A549 (cell line): ENCODE measurements around the gene ZNF280B. TPM values are rescaled to one million over a fixed set of nuclear protein-coding genes. Genes with fewer than 3 reads are reported as not detected.

Experiments
- ATAC-seq, 2 experiments: fragments of 200-7000 bp in 1 of 2; fragments of >200 bp in 1 of 2; cut with Nextera tagmentation in 1 of 2; cut with Tn5 transposase in 1 of 2; 3 replicates each; pipeline versions ENCODE4 v1.8.0 to v1.9.1; 2018 to 2020; ENCODE audit warnings: mild to moderate bottlenecking in 1 of 2, moderate library complexity in 1 of 2
- CTCF ChIA-PET: fragments of 300-600 bp; sonication (Branson Sonifier 250); formaldehyde crosslinking; extraction: SDS; loops from one replicate; lab custom pipeline; 2021; ENCODE audit warnings: antibody characterized with exemption, inconsistent platforms; lab: Yijun Ruan, JAX
- POLR2A ChIA-PET: fragments of 350-600 bp; formaldehyde crosslinking; extraction: SDS; loops from one replicate; lab custom pipeline; 2021; ENCODE audit warnings: antibody characterized with exemption, inconsistent platforms; lab: Yijun Ruan, JAX
- DNase-seq, 2 experiments: peaks; one replicate each; pipeline versions ENCODE4 v3.0.0 to v3.0.0-alpha.2; 2011 to 2016; ENCODE audit warnings: low read depth in 1 of 2, low spot score in 1 of 2
- FAIRE-seq: peaks from 2 replicates; lab custom pipeline; 2011; peaks lifted over from hg19 to GRCh38; lab: Jason Lieb, UNC
- H3K27ac ChIP-seq, 2 experiments: fragments of >200 bp; sonication (Bioruptor Twin); formaldehyde crosslinking; 3 replicates each; pipeline ENCODE4 v1.5.1; 2016 to 2017
- H3K4me1 ChIP-seq: fragments of >200 bp; sonication (Bioruptor Twin); formaldehyde crosslinking; 3 replicates; pipeline ENCODE4 v1.6.1; 2016
- H3K4me2 ChIP-seq: fragments of >200 bp; sonication (Bioruptor Twin); formaldehyde crosslinking; 3 replicates; pipeline ENCODE4 v1.6.1; 2016
- H3K4me3 ChIP-seq: fragments of >200 bp; sonication (Bioruptor Twin); formaldehyde crosslinking; 3 replicates; pipeline ENCODE4 v1.5.1; 2016
- H3K9me3 ChIP-seq: fragments of >200 bp; sonication (Bioruptor Twin); formaldehyde crosslinking; 3 replicates; pipeline ENCODE4 v1.6.1; 2016
- CEBPB ChIP-seq, 2 experiments: fragments of >200 bp in 1 of 2; sonication (Bioruptor Twin) in 1 of 2; formaldehyde crosslinking in 1 of 2; IDR thresholded peaks; 2 replicates each; pipeline ENCODE4 v1.6.1; 2012 to 2016
- CHD4 ChIP-seq: fragments of 200-600 bp; sonication (generic); IDR thresholded peaks from 2 replicates; pipeline ENCODE4 v1.6.1; 2016; ENCODE audit warnings: antibody characterized with exemption, mild to moderate bottlenecking, borderline replicate concordance
- EHF ChIP-seq: fragments of 250-450 bp; sonication (Bioruptor Pico); IDR thresholded peaks from 2 replicates; pipeline ENCODE4 v1.5.0; 2020; ENCODE audit warnings: mild to moderate bottlenecking
- EHMT2 ChIP-seq: fragments of 200-600 bp; sonication (generic); IDR thresholded peaks from 2 replicates; pipeline ENCODE4 v1.6.1; 2016; ENCODE audit warnings: antibody characterized with exemption, low read depth, mild to moderate bottlenecking, moderate library complexity
- HDAC2 ChIP-seq: fragments of 200-600 bp; sonication (generic); IDR thresholded peaks from 2 replicates; pipeline ENCODE4 v1.6.1; 2016
- HES2 ChIP-seq: fragments of >200 bp; sonication (Bioruptor Twin); formaldehyde crosslinking; IDR thresholded peaks from 2 replicates; pipeline ENCODE4 v1.6.1; 2016
- HOXB13 ChIP-seq: fragments of 250-450 bp; sonication (Bioruptor Pico); IDR thresholded peaks from 2 replicates; pipeline ENCODE4 v1.5.0; 2020; ENCODE audit warnings: low read depth, mild to moderate bottlenecking, moderate library complexity
- HOXB5 ChIP-seq: fragments of 250-450 bp; sonication (Bioruptor Pico); IDR thresholded peaks from 2 replicates; pipeline ENCODE4 v1.5.0; 2020; ENCODE audit warnings: mild to moderate bottlenecking, moderate library complexity
- MAFK ChIP-seq: fragments of 450-650 bp; IDR thresholded peaks from 2 replicates; pipeline ENCODE4 v1.6.1; 2014; ENCODE audit not compliant: partially characterized antibody
- PHF8 ChIP-seq: fragments of 200-600 bp; sonication (generic); IDR thresholded peaks from 2 replicates; pipeline ENCODE4 v1.6.1; 2016; ENCODE audit warnings: low read depth, mild to moderate bottlenecking, antibody characterized with exemption, moderate library complexity, borderline replicate concordance
- POLR2AphosphoS2 ChIP-seq: conservative IDR thresholded peaks from 2 replicates; pipeline ENCODE4 v1.6.1; 2012; ENCODE audit warnings: low read length, improper control_type of control experiment, inconsistent platforms
- RARB ChIP-seq: fragments of 250-450 bp; sonication (Bioruptor Pico); IDR thresholded peaks from 2 replicates; pipeline ENCODE4 v1.8.0; 2021; ENCODE audit warnings: mild to moderate bottlenecking, moderate library complexity
- RCOR1 ChIP-seq: fragments of 150-350 bp; IDR thresholded peaks from 2 replicates; pipeline ENCODE4 v1.6.1; 2014; ENCODE audit warnings: antibody characterized with exemption, low read length, low read depth
- RNF2 ChIP-seq: fragments of 200-600 bp; sonication (generic); IDR thresholded peaks from 2 replicates; pipeline ENCODE4 v1.6.1; 2016; ENCODE audit warnings: low read depth, mild to moderate bottlenecking, antibody characterized with exemption, moderate library complexity, borderline replicate concordance
- SMC3 ChIP-seq: fragments of >200 bp; sonication (Bioruptor Twin); formaldehyde crosslinking; IDR thresholded peaks from 3 replicates; pipeline ENCODE4 v1.6.1; 2018; ENCODE audit warnings: inconsistent platforms
- SREBF2 ChIP-seq: fragments of 450-650 bp; IDR thresholded peaks from 2 replicates; pipeline ENCODE4 v1.6.1; 2014; ENCODE audit warnings: mild to moderate bottlenecking, moderate library complexity
- TFCP2L1 ChIP-seq: fragments of 250-450 bp; sonication (Bioruptor Pico); IDR thresholded peaks from 2 replicates; pipeline ENCODE4 v1.5.0; 2021; ENCODE audit warnings: mild to moderate bottlenecking
- ZC3H11A ChIP-seq: fragments of 450-650 bp; IDR thresholded peaks from 2 replicates; pipeline ENCODE4 v1.6.1; 2014; ENCODE audit warnings: antibody characterized with exemption, mild to moderate bottlenecking
- WGBS: methylation state at CpG from one replicate; pipeline ENCODE4 v1.1.6; 2017; ENCODE audit errors: missing lambda C conversion rate; 5-methylcytosine and 5-hydroxymethylcytosine counted together
- polyA plus RNA-seq, 4 experiments: library from polyadenylated mRNA; depleted of rRNA in 3 of 4; stranded (reverse); fragments of >200 nt; fragmentation: RNase III in 1 of 4; extraction: RNeasy Plus Mini Kit Qiagen cat#74134 plus additional on column Dnase treatment in 1 of 4; gene quantifications; 2 replicates in 3 of 4; 3 replicates in 1 of 4; pipeline ENCODE4 v1.2.3, GENCODE V29; 2011 to 2017

The ZNF280B gene
- polyA plus RNA-seq, 2 of the 4 experiments (the other 2 are of a cell fraction), result 2.3 to 5.1 TPM

GRCh38 chr22:22487869-22488597 lies 20.5 kb downstream of the ZNF280B start (continued):
- TF ChIP-seq PHF8, result no peak

GRCh38 chr22:22487059-22487458 lies 21.5 kb downstream of the ZNF280B start:
- Histone ChIP-seq H3K4me1 (no peaks in the 10 kb centered on the region), H3K9me3 (no peaks in the 10 kb centered on the region), H3K4me2 (no peak overlapping the region), H3K4me3 (no peak overlapping the region), H3K27ac (no peak overlapping the region)
- FAIRE-seq (no peak), ATAC-seq (no peak), DNase-seq (no peak)
- ChIA-PET POLR2A (no interaction called here), CTCF (interaction anchor here (1.4 to 1.6 kb wide), 2 partner anchors 18 to 73 kb away, joined by 3 read pairs; no protein-coding TSS in a partner anchor)
- no peak for TF ChIP-seq SREBF2
- TF ChIP-seq HES2, result no peak
- TF ChIP-seq ZC3H11A, result no peak
- TF ChIP-seq HDAC2, result no peak
- WGBS, result 96% methylated on average over 6 of the region's 6 CpGs

GRCh38 chr22:22486132-22486899 lies 22.2 kb downstream of the ZNF280B start:
- POLR2A ChIA-PET, result no interaction called here
- no peaks in the 10 kb centered on the region for H3K9me3 ChIP-seq
- no peak overlapping the region for H3K4me2 ChIP-seq
- WGBS, result 88% methylated on average over 4 of the region's 4 CpGs
- no peak overlapping the region for H3K27ac ChIP-seq
- ATAC-seq, result no peak
- no peak for FAIRE-seq
- H3K4me3 ChIP-seq, result no peak overlapping the region
- H3K4me1 ChIP-seq, result no peaks in the 10 kb centered on the region
- TF ChIP-seq POLR2AphosphoS2 (no peak), CHD4 (no peak), EHF (CRISPR knock-in tag) (no peak), RNF2 (no peak), CEBPB (IDR thresholded peaks at IDR 0.05) (no peak), TFCP2L1 (CRISPR knock-in tag) (no peak), HOXB5 (CRISPR knock-in tag) (no peak), RCOR1 (no peak)
- CTCF ChIA-PET, result interaction anchor here (1.4 to 1.6 kb wide), 2 partner anchors 19 to 73 kb away, joined by 3 read pairs; no protein-coding TSS in a partner anchor
- DNase-seq, result no peak

GRCh38 chr22:22485524-22485923 lies 23.0 kb downstream of the ZNF280B start:
- Histone ChIP-seq H3K27ac (no peak overlapping the region), H3K4me1 (peaks cover 4% of the 10 kb centered on the region; the same call in 1 of the 3 replicates), H3K4me2 (no peak overlapping the region), H3K4me3 (no peak overlapping the region), H3K9me3 (no peaks in the 10 kb centered on the region)
- ChIA-PET CTCF (no interaction called here), POLR2A (no interaction called here)
- no peak for TF ChIP-seq SMC3
- TF ChIP-seq MAFK, result no peak
- no peak for TF ChIP-seq RARB (CRISPR knock-in tag)
- no peak for TF ChIP-seq EHMT2
- TF ChIP-seq HOXB13 (CRISPR knock-in tag), result no peak
- TF ChIP-seq CHD4, result no peak
- WGBS, result 93% methylated on average over 3 of the region's 3 CpGs
- ATAC-seq (no peak), DNase-seq (no peak), FAIRE-seq (no peak)
